Spleen (tissue), 11 donors: ENCODE data around the gene MYCN. TPM values are rescaled to one million over a fixed set of nuclear protein-coding genes. Genes with fewer than 3 reads are reported as not detected.
A peak's percentile ranks its signal among the peaks of the same experiment; 100 is the strongest.

Experiments
- DNase-seq: peaks from one replicate; pipeline ENCODE4 v3.0.0-alpha.2; 2020
- H3K27ac ChIP-seq, 8 donors: fragments of 200-600 bp; sonication (generic) in 7 of 8; 1 replicate in 4 of 8; 2 replicates in 4 of 8; pipeline versions ENCODE4 v1.5.0 to v1.8.0; 2016 to 2021; ENCODE audit warnings: inconsistent platforms in 4 of 8, mild to moderate bottlenecking in 4 of 8, moderate library complexity in 1 of 8
- H3K27me3 ChIP-seq, 7 donors: fragments of 200-600 bp; sonication (generic) in 6 of 7; replicated peaks in 1 of 7; 1 replicate in 4 of 7; 2 replicates in 3 of 7; pipeline versions ENCODE4 v1.5.0 to v1.8.0; 2016 to 2021; ENCODE audit warnings: inconsistent platforms in 3 of 7, mild to moderate bottlenecking in 1 of 7
- H3K36me3 ChIP-seq, 6 donors: fragments of 200-600 bp; sonication (generic) in 5 of 6; 1 replicate in 4 of 6; 2 replicates in 2 of 6; pipeline versions ENCODE4 v1.5.0 to v1.8.0; 2016 to 2021; ENCODE audit warnings: inconsistent platforms in 2 of 6
- H3K4me1 ChIP-seq, 6 donors: fragments of 200-600 bp; sonication (generic) in 5 of 6; 1 replicate in 3 of 6; 2 replicates in 3 of 6; pipeline versions ENCODE4 v1.5.0 to v1.8.0; 2016 to 2021; ENCODE audit warnings: inconsistent platforms in 3 of 6
- H3K4me3 ChIP-seq, 8 donors: fragments of 200-600 bp; sonication (generic) in 7 of 8; 1 replicate in 4 of 8; 2 replicates in 4 of 8; pipeline versions ENCODE4 v1.5.0 to v1.8.0; 2016 to 2021; ENCODE audit warnings: inconsistent platforms in 4 of 8, mild to moderate bottlenecking in 4 of 8, moderate library complexity in 2 of 8
- H3K9me3 ChIP-seq, 8 donors: fragments of 200-600 bp; sonication (generic) in 7 of 8; 1 replicate in 4 of 8; 2 replicates in 4 of 8; pipeline versions ENCODE4 v1.5.0 to v1.8.0; 2016 to 2021; ENCODE audit warnings: inconsistent platforms in 4 of 8
- POLR2A ChIP-seq, 3 donors: fragments of 450-650 bp; IDR thresholded peaks; one replicate each; pipeline ENCODE4 v1.5.1; 2017; ENCODE audit warnings: antibody characterized with exemption in 3 of 3, mild to moderate bottlenecking in 1 of 3
- POLR2AphosphoS5 ChIP-seq, 3 donors: sonication (generic); formaldehyde crosslinking; IDR thresholded peaks; one replicate each; pipeline ENCODE4 v1.5.1; 2017; ENCODE audit warnings: antibody characterized with exemption in 3 of 3
- WGBS, 5 donors: extraction: QIAGEN DNeasy Blood & Tissue Kit in 3 of 5; methylation state at CpG; one replicate each; pipeline versions ENCODE4 v1.1.5 to v1.1.7; 2013 to 2018; 5-methylcytosine and 5-hydroxymethylcytosine counted together
- intact Hi-C: fragments of 100-400 bp; cut with DNase I; formaldehyde crosslinking; loops from one replicate; pipeline ENCODE4 v1.15.0; 2023; ENCODE audit warnings: low total_unique reads
- polyA plus RNA-seq, 3 donors: library from polyadenylated mRNA; stranded (reverse); fragments of 200-250 nt; gene quantifications; one replicate each; pipeline ENCODE4 v1.2.1, GENCODE V29; 2013
- total RNA-seq, 7 donors: library from RNA; depleted of rRNA in 3 of 7; stranded (reverse); fragments of >200 nt in 3 of 7; fragmentation: NEBNext Ultra II Directional in 4 of 7; extraction: Animal tissue kit (Norgen Biotek cat#: 25700) in 4 of 7; gene quantifications; one replicate each; pipeline versions ENCODE4 v1.1.0 to v1.2.1, GENCODE V29; 2016 to 2021
- TF ChIP-seq, protein P1 (sequence below), 11 experiments: fragments of 200-600 bp in 7 of 11; fragments of 450-650 bp in 4 of 11; sonication (generic) in 4 of 11; IDR thresholded peaks in 8 of 11; conservative IDR thresholded peaks in 3 of 11; 1 replicate in 7 of 11; 2 replicates in 4 of 11; pipeline versions ENCODE4 v1.4.0 to v1.8.0; 2016 to 2021; ENCODE audit warnings: antibody characterized with exemption in 11 of 11, inconsistent platforms in 4 of 11, mild to moderate bottlenecking in 1 of 11
- donor health status: healthy with polysubstance abuse.
- donor health status: DM: no; HTN: no; CAD: no; lungs with moderate emphysema.
- donor health status: DM: no; HTN: no; CAD: no.
- donor health status: Bipolar disorder and iron deficiency.
- donor health status: healthy.
- donor health status: DM: no; HTN: no; CAD: no.
- donor health status: DM: yes; HTN: yes; CAD: no.

Gene MYCN
- total and polyA plus RNA-seq, 10 donors, result 0.03 to 1.3 (median 0.33) TPM; not detected in 2

DNA sequence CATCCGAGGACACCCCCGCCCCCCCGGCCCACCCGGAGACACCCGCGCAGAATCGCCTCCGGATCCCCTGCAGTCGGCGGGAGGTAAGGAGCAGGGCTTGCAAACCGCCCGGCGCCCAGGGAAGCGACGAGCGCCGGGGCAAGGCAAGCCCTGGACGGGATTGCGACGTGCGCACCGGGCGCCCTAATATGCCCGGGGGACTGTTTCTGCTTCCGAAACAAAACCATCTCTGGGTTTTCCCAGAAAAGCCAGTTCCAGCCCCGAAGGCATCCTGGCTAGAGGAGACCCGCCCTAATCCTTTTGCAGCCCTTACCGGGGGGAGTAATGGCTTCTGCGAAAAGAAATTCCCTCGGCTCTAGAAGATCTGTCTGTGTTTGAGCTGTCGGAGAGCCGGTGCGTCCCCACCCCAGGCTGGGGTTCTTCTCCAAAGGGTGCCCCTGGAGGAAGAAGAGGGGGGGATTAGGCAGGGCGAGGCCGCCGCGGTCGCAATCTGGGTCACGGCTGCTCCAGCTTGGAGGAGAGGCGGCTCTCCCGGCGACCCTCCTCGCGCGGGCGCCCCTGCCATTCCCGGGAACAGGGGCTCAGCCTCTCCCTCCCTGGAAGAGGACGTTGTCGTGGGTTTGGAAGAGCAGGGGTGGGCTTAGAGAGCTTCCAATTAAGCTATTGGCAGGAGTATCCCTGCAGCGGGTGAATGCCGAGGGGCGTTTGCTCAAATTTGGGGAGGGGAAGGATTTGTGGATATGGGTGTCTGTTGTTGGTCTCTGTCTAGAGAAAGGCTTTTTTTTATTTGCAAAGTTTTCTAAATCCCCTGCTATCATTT lies 521 bp downstream of the MYCN start:
- peak overlapping the region; percentile 16 to 64 (median 39) for H3K4me3 ChIP-seq
- peaks cover 0 to 86% (median 40%) of the 10 kb centered on the region in 7 donors for H3K27me3 ChIP-seq
- H3K27ac ChIP-seq, result no peak overlapping the region
- intact Hi-C loops, result loop anchor here (10.0 kb wide), 1 partner anchor 564 kb away; no protein-coding TSS in a partner anchor
- no peaks in the 10 kb centered on the region for H3K36me3 ChIP-seq
- no peak for DNase-seq
- H3K4me1 ChIP-seq, result peaks cover 36 to 57% (median 45%) of the 10 kb centered on the region in 6 donors
- WGBS, 5 donors, result 0 to 2% (median 1%) methylated on average over 25 to 52 of the region's 52 CpGs
- TF ChIP-seq, protein P1, sequence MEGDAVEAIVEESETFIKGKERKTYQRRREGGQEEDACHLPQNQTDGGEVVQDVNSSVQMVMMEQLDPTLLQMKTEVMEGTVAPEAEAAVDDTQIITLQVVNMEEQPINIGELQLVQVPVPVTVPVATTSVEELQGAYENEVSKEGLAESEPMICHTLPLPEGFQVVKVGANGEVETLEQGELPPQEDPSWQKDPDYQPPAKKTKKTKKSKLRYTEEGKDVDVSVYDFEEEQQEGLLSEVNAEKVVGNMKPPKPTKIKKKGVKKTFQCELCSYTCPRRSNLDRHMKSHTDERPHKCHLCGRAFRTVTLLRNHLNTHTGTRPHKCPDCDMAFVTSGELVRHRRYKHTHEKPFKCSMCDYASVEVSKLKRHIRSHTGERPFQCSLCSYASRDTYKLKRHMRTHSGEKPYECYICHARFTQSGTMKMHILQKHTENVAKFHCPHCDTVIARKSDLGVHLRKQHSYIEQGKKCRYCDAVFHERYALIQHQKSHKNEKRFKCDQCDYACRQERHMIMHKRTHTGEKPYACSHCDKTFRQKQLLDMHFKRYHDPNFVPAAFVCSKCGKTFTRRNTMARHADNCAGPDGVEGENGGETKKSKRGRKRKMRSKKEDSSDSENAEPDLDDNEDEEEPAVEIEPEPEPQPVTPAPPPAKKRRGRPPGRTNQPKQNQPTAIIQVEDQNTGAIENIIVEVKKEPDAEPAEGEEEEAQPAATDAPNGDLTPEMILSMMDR (IDR thresholded peaks at IDR 0.05 in 8 of 11, conservative IDR thresholded peaks at IDR 0.05 in 3 of 11), result no peak
- no peaks in the 10 kb centered on the region for H3K9me3 ChIP-seq

DNA sequence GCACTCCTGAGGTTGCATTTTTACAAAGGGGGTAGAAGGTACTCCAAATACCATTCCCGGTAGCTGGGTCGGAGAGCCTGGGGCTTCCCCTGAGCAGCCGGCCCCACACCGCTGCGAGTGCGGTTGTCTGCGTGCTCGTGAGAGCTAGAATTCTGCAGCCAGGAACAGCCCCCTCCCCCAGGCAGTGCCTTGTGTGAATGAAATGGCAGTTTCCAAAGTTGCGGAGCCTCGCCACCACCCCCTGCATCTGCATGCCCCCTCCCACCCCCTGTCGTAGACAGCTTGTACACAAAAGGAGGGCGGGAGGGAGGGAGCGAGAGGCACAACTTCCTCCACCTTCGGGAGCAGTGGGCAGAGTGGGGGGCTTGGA lies 1.1 kb downstream of the MYCN start:
- no peak for DNase-seq
- H3K4me3 ChIP-seq, result peak overlapping the region; percentile 18 to 64 (median 40)
- H3K27me3 ChIP-seq, result peaks cover 0 to 88% (median 40%) of the 10 kb centered on the region in 7 donors

DNA sequence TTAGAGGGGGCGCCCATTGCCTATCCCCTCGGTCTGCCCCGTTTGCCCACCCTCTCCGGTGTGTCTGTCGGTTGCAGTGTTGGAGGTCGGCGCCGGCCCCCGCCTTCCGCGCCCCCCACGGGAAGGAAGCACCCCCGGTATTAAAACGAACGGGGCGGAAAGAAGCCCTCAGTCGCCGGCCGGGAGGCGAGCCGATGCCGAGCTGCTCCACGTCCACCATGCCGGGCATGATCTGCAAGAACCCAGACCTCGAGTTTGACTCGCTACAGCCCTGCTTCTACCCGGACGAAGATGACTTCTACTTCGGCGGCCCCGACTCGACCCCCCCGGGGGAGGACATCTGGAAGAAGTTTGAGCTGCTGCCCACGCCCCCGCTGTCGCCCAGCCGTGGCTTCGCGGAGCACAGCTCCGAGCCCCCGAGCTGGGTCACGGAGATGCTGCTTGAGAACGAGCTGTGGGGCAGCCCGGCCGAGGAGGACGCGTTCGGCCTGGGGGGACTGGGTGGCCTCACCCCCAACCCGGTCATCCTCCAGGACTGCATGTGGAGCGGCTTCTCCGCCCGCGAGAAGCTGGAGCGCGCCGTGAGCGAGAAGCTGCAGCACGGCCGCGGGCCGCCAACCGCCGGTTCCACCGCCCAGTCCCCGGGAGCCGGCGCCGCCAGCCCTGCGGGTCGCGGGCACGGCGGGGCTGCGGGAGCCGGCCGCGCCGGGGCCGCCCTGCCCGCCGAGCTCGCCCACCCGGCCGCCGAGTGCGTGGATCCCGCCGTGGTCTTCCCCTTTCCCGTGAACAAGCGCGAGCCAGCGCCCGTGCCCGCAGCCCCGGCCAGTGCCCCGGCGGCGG lies 1.7 kb downstream of the MYCN start:
- DNase-seq, result no peak
- 1 to 3% (median 1%) methylated on average over 27 to 98 of the region's 98 CpGs for WGBS, 5 donors
- peak in 2 of 3 donors; percentile 6 to 55 for TF ChIP-seq POLR2AphosphoS5 (IDR thresholded peaks at IDR 0.05)
- no peak for TF ChIP-seq POLR2A (IDR thresholded peaks at IDR 0.05)

More for the DNA sequence above, 1.1 kb downstream of the MYCN start:
- Histone ChIP-seq H3K9me3 (no peaks in the 10 kb centered on the region), H3K4me1 (peaks cover 36 to 57% (median 45%) of the 10 kb centered on the region in 6 donors), H3K36me3 (no peaks in the 10 kb centered on the region), H3K27ac (no peak overlapping the region)
- WGBS, 5 donors, result 1 to 2% (median 1%) methylated on average over 13 to 14 of the region's 14 CpGs
- intact Hi-C loops, result loop anchor here (10.0 kb wide), 1 partner anchor 563 kb away; no protein-coding TSS in a partner anchor
- TF ChIP-seq POLR2A (IDR thresholded peaks at IDR 0.05), result no peak
- TF ChIP-seq, protein P1 (IDR thresholded peaks at IDR 0.05 in 8 of 11, conservative IDR thresholded peaks at IDR 0.05 in 3 of 11), result no peak
- TF ChIP-seq POLR2AphosphoS5 (IDR thresholded peaks at IDR 0.05), result no peak

DNA sequence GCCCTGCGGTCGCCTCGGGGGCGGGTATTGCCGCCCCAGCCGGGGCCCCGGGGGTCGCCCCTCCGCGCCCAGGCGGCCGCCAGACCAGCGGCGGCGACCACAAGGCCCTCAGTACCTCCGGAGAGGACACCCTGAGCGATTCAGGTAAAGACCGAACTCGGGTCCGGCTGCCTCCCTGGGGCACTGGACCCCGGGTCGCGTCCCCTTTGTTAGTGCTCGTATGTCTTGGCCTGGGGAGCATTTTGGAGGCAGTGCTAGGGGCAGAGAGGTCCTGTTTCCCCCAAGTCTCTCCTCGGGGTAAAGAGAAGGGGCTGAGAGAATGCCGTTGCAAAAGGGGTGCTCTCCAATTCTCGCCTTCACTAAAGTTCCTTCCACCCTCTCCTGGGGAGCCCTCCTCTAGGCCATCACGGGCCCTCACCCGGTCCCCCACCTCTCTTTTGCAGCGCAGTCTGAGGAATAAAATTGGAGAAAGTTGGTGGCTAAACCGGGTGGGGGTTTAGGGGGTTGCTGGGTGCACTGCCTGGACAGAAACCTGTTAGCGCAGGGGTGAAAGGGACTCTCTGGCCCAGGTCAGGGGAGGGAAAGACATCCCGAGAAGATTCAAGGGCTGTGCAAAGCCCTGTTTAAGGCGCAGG lies 2.5 kb downstream of the MYCN start:
- H3K9me3 ChIP-seq, result no peaks in the 10 kb centered on the region
- no peak for DNase-seq
- intact Hi-C loops, result loop anchor here (10.0 kb wide), 1 partner anchor 562 kb away; no protein-coding TSS in a partner anchor
- no peak overlapping the region for H3K27ac ChIP-seq
- 5 to 9% (median 5%) methylated on average over 14 to 34 of the region's 34 CpGs for WGBS, 5 donors
- no peak for TF ChIP-seq POLR2AphosphoS5 (IDR thresholded peaks at IDR 0.05)
- TF ChIP-seq, protein P1 (IDR thresholded peaks at IDR 0.05 in 8 of 11, conservative IDR thresholded peaks at IDR 0.05 in 3 of 11), result no peak
- peaks cover 36 to 57% (median 45%) of the 10 kb centered on the region in 6 donors for H3K4me1 ChIP-seq
- no peaks in the 10 kb centered on the region for H3K36me3 ChIP-seq
- H3K4me3 ChIP-seq, result peak overlapping the region in 5 of 8 donors; percentile 11 to 64 (median 33)
- H3K27me3 ChIP-seq, result peaks cover 0 to 77% (median 40%) of the 10 kb centered on the region in 7 donors

More for the DNA sequence above, 1.7 kb downstream of the MYCN start:
- intact Hi-C loops, result loop anchor here (10.0 kb wide), 1 partner anchor 563 kb away; no protein-coding TSS in a partner anchor
- peaks cover 36 to 57% (median 45%) of the 10 kb centered on the region in 6 donors for H3K4me1 ChIP-seq
- no peaks in the 10 kb centered on the region for H3K9me3 ChIP-seq
- H3K4me3 ChIP-seq, result peak overlapping the region; percentile 18 to 64 (median 40)
- peaks cover 0 to 85% (median 40%) of the 10 kb centered on the region in 7 donors for H3K27me3 ChIP-seq
- H3K36me3 ChIP-seq, result no peaks in the 10 kb centered on the region
- H3K27ac ChIP-seq, result no peak overlapping the region
